Epithelial cell of proximal tubule (primary cell): ENCODE measurements around the gene NBPF1. TPM values are rescaled to one million over a fixed set of nuclear protein-coding genes. Genes with fewer than 3 reads are reported as not detected.
"Not testable (repeated sequence)": the region's sequence is repeated elsewhere in the genome, so short reads cannot be mapped to it uniquely, and the experiment has no call there.

Experiments
- DNase-seq: peaks from one replicate; pipeline ENCODE4 v3.0.0-alpha.2; 2011; ENCODE audit warnings: low read depth
- H3K4me3 ChIP-seq: 2 replicates; pipeline ENCODE4 v1.5.1; 2011; ENCODE audit warnings: low read depth, mild to moderate bottlenecking, low read length
- total RNA-seq: library from RNA; depleted of rRNA; stranded (reverse); fragments of >200 nt; gene quantifications from 2 replicates; pipeline ENCODE4 v1.2.3, GENCODE V29; 2015
- TF ChIP-seq, protein P1 (sequence below): conservative IDR thresholded peaks from 2 replicates; pipeline ENCODE4 v1.5.1; 2012; ENCODE audit warnings: low read depth, mild to moderate bottlenecking, low read length

The NBPF1 gene
- 9.2 and 9.7 TPM in 2 replicates for total RNA-seq

DNA sequence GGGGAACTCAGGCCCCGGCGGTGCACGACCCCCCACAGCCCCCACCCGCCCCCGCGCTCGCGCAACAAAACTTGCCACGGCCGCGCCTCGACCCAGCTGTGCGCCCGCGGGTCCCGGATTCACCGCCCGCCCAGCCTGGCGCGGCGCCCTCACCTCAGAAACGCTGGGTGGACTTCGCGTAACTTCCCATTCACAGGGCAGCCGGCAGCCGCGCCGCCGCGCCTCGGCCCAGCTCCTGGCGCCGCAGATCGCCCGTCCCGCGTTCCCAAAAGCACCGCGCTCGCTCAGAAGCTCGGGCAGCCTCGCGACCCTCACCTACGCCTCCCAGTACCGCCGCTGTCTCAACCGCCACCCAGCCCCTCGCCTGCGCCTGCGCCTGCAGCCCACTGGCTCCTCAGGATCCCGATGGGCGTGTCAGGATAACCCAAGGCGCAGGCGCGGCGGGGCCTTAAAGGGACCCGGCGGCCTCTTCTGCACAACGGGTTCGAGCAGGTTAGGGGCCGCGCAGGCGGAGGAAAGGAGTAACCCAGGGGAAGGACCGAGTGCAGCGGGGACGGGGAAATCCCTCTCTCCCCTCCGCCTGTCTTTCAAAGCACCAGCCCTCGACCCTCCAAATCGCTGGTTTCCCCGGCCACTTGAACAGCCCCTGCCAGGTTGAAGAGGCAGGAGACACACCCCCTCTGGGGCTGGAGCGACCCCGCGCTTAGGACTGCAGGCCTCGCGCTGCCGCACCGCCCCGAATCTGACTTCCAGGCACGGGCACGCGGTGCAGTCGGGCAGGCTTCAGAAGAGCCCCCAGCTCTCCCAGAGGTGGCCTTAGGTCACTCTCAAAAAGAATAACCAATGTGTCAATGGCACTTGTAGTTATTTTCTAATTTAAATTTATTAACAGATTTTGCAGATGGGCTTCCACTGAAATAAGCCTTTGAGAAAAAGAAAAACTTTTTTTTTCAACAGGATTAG, at the start of gene NBPF1:
Gene NBPF1, minus strand, starts transcription at position 380 of the 963 bp plus-strand sequence.
- DNase-seq: no peak
- TF ChIP-seq, protein P1, sequence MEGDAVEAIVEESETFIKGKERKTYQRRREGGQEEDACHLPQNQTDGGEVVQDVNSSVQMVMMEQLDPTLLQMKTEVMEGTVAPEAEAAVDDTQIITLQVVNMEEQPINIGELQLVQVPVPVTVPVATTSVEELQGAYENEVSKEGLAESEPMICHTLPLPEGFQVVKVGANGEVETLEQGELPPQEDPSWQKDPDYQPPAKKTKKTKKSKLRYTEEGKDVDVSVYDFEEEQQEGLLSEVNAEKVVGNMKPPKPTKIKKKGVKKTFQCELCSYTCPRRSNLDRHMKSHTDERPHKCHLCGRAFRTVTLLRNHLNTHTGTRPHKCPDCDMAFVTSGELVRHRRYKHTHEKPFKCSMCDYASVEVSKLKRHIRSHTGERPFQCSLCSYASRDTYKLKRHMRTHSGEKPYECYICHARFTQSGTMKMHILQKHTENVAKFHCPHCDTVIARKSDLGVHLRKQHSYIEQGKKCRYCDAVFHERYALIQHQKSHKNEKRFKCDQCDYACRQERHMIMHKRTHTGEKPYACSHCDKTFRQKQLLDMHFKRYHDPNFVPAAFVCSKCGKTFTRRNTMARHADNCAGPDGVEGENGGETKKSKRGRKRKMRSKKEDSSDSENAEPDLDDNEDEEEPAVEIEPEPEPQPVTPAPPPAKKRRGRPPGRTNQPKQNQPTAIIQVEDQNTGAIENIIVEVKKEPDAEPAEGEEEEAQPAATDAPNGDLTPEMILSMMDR: no peak
- H3K4me3 ChIP-seq: peak within 1 kb of the TSS; percentile 67

DNA sequence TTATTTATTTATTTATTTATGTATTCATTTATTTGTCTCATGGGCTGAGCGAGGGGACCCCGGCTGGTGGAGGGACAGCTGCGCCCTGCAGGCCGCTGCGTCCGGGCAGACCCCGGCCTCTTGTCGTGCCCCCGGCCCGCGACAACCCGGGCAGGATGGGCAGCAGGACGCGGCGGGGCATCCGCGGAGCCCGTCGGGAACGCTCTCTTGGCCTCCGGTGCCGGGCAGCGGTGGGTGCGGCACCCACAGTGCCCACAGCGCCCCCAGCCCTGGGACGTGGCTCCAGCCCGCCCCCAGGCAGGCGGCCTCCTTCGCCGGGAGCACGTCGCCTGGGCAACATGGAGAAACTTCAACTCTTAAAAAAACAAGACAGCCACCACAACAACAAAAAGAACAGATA, 44.9 kb upstream of the NBPF1 start:
- DNase-seq, H3K4me3 ChIP-seq: not testable (repeated sequence)

DNA sequence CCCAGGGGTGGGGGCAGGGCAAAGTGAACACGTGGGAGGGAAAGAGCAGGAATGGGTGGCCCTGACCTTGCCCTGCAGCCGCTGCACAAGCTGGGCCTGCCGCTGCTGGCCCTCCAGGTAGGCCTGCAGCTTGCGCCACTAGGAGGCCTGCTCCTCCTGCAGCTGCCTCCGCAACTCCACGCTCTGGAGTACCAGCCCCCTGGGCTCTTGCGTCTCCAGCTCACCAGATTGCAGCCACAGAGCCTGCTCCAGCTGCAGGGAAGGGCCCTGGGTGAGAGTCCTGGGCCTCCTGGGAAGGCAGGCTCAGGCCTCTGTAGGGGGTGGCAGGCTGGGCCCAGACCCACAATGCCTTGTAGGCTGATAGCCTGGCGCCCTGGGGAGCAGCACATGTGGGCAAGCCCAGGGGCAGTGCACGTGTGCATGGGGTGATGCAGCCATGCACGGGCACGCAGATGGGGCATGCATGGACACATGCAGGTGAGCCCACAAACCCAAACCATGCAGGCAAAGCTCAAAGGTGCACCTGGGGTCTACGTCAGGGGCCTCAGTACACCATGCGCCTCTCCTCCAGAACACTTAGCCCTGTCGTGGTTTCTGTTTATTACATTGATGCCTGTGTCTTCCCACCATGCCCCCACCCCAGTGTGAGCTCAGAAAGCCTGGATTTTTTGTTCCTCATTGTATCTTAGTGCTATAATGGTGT, 43.8 kb upstream of the NBPF1 start:
- H3K4me3 ChIP-seq, DNase-seq: not testable (repeated sequence)

DNA sequence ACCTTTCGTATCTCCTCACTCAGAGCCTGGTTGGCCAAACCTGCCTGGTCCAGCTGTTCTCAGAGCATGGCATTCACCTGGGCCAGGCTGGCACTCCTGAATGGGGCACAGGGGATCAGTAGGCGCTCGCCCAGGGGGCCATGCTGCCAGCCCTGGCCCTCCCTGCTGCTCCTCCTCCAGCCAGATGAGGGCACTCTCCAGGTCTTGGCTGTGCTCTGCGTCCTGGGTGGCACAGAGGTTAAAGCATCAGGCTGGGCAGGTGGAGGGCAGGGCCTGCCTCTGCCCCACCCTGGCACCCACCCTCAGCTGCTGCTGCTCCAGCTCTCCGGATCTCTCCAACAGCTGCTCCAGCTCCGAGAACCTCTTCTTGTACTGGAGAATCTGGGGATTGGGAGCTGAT, 43.2 kb upstream of the NBPF1 start:
- H3K4me3 ChIP-seq, DNase-seq: not testable (repeated sequence)

DNA sequence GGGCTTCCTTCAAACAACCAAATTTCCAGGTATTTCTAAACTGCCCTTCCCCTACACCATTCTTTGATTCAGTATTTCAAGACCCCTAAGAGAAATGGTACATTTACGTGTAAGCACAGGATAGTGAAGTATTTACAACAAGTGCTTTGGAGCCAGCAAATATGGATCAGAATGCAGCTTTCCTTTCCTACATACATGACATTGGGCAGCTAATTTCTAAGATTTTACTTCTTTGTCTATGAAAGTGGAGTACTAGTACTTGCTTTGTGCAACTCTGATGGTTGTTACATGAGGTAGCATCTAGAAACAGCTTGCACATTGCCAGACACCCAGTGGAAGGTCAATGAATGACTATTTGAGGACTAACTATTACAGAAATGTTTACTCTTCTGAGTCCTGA, 38.2 kb upstream of the NBPF1 start:
- not testable (repeated sequence) for H3K4me3 ChIP-seq, DNase-seq
- TF ChIP-seq, protein P1: peak; percentile 19

DNA sequence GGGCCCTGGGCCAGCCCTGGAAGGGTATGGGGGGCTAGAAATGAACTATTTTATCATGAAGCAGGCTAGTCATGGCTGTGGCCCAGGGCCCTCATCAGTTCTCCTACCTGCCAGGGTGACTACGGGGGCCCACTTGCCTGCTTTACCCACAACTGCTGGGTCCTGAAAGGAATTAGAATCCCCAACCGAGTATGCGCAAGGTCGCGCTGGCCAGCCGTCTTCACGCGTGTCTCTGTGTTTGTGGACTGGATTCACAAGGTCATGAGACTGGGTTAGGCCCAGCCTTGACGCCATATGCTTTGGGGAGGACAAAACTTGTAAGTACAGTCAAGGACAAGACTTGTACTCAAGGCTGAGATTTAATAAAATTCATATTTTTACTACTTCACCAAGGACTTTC, 36.6 kb upstream of the NBPF1 start:
- not testable (repeated sequence) for DNase-seq

DNA sequence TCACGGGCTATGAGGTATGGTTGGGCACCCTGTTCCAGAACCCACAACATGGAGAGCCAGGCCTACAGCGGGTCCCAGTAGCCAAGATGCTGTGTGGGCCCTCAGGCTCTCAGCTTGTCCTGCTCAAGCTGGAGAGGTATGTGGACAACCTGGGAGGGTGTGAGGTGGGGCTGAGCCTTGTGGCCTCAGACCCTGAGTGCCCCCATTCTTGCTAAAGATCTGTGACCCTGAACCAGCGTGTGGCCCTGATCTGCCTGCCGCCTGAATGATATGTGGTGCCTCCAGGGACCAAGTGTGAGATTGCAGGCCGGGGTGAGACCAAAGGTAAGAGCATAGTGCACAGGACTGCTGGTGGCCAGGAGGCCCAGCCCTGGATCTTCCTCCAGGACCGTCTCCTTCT, 36.0 kb upstream of the NBPF1 start:
- not testable (repeated sequence) for DNase-seq

More for the DNA sequence above, 36.6 kb upstream of the NBPF1 start:
- H3K4me3 ChIP-seq: not testable (repeated sequence)

DNA sequence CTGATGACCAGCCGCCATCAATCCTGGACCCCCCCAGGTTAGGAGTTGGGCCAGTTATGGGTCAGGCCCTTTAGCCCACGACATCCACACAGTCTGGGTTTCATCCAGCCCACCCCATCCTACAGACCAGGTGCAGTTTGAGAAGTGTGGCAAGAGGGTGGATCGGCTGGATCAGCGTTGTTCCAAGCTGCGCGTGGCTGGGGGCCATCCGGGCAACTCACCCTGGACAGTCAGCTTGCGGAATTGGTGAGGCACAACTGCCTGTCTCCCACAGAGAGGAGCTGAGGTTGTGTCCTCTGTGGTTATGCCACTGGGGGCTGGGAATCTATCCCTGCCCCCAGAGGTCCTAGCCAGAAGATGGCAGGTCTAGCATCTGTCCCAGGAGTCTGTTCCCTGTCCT, 35.4 kb upstream of the NBPF1 start:
- not testable (repeated sequence) for DNase-seq, H3K4me3 ChIP-seq

More for the DNA sequence above, 36.0 kb upstream of the NBPF1 start:
- not testable (repeated sequence) for H3K4me3 ChIP-seq

DNA sequence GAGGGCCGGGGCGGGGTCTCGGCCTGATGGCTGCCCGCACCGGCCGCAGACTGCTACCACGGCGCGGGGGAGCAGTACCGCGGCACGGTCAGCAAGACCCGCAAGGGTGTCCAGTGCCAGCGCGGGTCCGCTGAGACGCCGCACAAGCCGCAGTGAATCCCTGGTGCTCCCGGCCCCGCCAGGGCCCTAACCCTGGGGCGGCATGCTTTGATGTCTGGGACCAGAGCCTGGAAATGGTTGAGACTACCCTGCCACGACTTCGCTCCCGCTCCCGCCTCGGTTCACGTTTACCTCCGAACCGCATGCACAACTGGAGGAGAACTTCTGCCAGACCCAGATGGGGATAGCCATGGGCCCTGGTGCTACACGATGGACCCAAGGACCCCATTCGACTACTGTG, 34.9 kb upstream of the NBPF1 start:
- not testable (repeated sequence) for H3K4me3 ChIP-seq, DNase-seq

DNA sequence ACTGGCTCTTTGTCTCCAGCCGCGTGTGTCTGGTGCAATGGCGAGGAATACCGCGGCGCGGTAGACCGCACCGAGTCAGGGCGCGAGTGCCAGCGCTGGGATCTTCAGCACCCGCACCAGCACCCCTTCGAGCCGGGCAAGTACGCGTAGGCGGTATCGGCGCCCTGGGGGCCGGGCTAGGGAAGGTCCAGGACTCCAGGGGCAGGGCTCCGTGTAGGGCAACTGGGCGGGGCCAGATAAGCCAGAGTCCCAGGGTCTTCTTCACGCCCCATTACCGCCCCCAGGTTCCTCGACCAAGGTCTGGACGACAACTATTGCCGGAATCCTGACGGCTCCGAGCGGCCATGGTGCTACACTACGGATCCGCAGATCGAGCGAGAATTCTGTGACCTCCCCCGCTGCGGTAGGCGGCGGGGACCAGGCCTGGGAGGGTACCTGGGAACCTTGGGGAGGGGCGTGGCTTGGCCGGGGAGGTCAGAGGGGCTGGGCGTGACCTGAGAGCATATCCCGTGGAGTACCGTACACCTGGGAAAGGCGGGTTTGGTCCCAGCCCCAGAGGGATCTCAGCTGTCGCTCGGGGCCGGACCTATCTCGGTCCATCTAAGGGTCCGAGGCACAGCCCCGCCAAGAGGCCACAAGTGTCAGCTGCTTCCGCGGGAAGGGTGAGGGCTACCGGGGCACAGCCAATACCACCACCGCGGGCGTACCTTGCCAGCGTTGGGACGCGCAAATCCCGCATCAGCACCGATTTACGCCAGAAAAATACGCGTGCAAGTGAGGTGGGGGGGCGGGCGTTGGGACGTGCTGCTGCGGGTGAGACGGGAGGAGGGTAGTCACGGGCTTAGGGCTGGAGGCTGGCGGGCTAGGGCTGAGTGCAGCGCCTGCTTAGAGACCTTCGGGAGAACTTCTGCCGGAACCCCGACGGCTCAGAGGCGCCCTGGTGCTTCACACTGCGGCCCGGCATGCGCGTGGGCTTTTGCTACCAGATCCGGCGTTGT, 34.1 kb upstream of the NBPF1 start:
- not testable (repeated sequence) for DNase-seq, H3K4me3 ChIP-seq

DNA sequence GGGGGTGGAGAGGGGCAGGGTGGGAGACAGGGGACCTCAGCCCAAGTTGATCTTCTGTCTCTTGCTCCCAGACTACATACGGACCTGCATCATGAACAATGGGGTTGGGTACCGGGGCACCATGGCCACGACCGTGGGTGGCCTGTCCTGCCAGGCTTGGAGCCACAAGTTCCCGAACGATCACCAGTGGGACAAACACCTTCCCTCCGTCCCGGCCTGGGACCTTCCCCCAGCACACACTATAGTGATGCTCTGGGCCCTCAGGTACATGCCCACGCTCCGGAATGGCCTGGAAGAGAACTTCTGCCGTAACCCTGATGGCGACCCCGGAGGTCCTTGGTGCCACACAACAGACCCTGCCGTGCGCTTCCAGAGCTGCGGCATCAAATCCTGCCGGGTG, 33.4 kb upstream of the NBPF1 start:
- not testable (repeated sequence) for DNase-seq, H3K4me3 ChIP-seq

DNA sequence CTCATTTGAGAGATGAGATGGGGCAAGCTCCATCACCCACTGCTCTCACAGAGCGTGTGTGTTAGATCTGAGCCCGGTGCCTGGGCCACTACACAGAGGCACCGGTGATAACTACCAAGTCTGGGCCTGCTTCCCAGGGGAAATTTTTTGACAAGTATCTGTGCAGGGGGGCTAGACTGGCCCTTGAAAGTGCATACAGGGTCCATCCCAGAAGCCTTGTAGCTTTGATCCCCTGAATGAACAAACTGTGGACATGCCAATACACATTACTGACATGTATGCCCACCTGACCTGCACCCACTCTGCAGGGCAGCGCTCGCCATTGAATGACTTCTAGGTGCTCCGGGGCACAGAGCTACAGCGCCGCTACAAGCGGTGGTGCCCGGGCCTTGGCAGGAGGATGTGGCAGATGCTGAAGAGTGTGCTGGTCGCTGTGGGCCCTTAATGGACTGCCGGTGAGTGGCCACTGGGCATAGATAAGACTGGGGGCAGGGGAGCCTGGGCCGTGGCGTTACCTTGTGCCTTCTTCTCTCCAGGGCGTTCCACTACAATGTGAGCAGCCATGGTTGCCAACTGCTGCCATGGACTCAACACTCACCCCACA, 32.8 kb upstream of the NBPF1 start:
- H3K4me3 ChIP-seq, DNase-seq: not testable (repeated sequence)

DNA sequence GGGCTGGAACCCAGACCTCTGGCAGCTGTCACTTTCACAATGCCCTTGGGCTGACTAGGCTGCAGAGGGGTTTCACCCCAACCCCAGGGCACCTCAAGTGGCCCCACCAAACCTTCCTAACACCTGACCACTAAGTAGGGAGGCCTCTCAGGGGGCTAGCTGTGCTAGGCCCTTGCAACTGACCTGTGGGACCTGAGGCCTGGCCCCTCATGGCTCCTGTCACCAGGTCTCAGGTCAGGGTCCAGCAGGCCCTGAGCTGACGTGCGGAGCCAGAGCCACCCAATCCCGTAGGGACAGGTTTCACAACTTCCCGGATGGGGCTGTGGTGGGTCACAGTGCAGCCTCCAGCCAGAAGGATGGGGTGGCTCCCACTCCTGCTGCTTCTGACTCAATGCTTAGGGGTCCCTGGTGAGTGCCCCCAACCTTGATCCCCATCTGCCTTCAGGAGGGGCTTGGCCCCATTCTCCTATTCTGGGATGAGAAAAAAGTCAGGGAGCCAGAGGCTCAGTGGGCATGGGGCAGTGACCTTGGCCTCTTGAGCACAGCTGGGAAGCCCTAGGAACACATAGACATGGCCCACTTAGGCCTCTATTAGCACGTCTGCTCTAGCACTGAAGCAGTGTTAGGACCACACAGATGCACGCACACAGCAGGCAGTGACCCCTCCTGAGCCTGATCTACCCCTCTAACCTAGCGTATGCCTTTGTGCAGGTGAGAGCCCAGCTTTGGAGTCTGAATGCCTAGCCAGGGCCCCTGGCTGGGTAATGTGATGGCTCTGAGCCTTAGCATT, 32.1 kb upstream of the NBPF1 start:
- DNase-seq: not testable (repeated sequence)
- H3K4me3 ChIP-seq: peak overlapping the region; percentile 72
